Neural cell (in vitro differentiated cells): ENCODE results near the gene ZCCHC24. TPM values are rescaled to one million over a fixed set of nuclear protein-coding genes. Genes with fewer than 3 reads are reported as not detected.

Experiments used
- H2AFZ ChIP-seq: fragments of 200-600, 300-800 bp; sonication (generic), shearing (Covaris generic); 2 replicates; pipeline ENCODE4 v1.6.0; 2014; ENCODE audit warnings: low read depth, mild to moderate bottlenecking, antibody characterized with exemption, low read length, moderate library complexity
- H3F3A ChIP-seq: fragments of 200-600 bp; shearing (Covaris generic); 2 replicates; pipeline ENCODE4 v1.6.1; 2016; ENCODE audit warnings: mild to moderate bottlenecking, moderate library complexity, mixed read lengths, antibody characterized with exemption, low read length; ENCODE audit not compliant: insufficient read depth, poor library complexity, severe bottlenecking
- H3K27ac ChIP-seq: fragments of 200-600, 300-800 bp; sonication (generic), shearing (Covaris generic); 2 replicates; pipeline ENCODE4 v1.5.1; 2014; ENCODE audit warnings: mild to moderate bottlenecking, low read length, moderate library complexity
- H3K27me3 ChIP-seq: fragments of 300-800, 200-600 bp; sonication (generic), shearing (Covaris generic); 2 replicates; pipeline ENCODE4 v1.6.0; 2014; ENCODE audit warnings: mild to moderate bottlenecking, low read depth, low read length, moderate library complexity; ENCODE audit not compliant: insufficient read depth
- H3K36me3 ChIP-seq: fragments of 300-800, 200-600 bp; sonication (generic), shearing (Covaris generic); 2 replicates; pipeline ENCODE4 v1.5.1; 2014; ENCODE audit warnings: mild to moderate bottlenecking, antibody characterized with exemption, low read length, moderate library complexity; ENCODE audit not compliant: insufficient read depth
- H3K4me2 ChIP-seq: fragments of 300-800, 200-600 bp; sonication (generic), shearing (Covaris generic); 2 replicates; pipeline ENCODE4 v1.6.0; 2014; ENCODE audit warnings: mild to moderate bottlenecking, low read length
- H3K4me3 ChIP-seq: fragments of 300-800, 200-600 bp; sonication (generic), shearing (Covaris generic); 2 replicates; pipeline ENCODE4 v1.5.1; 2014; ENCODE audit warnings: mild to moderate bottlenecking, low read length, moderate library complexity
- H3K79me2 ChIP-seq: fragments of 200-600 bp; shearing (Covaris generic); replicated peaks from 2 replicates; pipeline ENCODE4 v1.6.0; 2014; ENCODE audit warnings: mild to moderate bottlenecking, low read length, moderate library complexity; ENCODE audit not compliant: insufficient read depth
- H3K9ac ChIP-seq: fragments of 300-800, 200-600 bp; sonication (generic), shearing (Covaris generic); 2 replicates; pipeline ENCODE4 v1.6.1; 2016; ENCODE audit warnings: mild to moderate bottlenecking, low read length, mixed read lengths
- H3K9me2 ChIP-seq: fragments of 200-600 bp; shearing (Covaris generic); 2 replicates; pipeline ENCODE4 v1.6.1; 2016; ENCODE audit warnings: mild to moderate bottlenecking, low read length, mixed read lengths; ENCODE audit not compliant: insufficient read depth
- H3K9me3 ChIP-seq: fragments of 200-600, 300-800 bp; sonication (generic), shearing (Covaris generic); 2 replicates; pipeline ENCODE4 v1.6.1; 2016; ENCODE audit warnings: mild to moderate bottlenecking, mixed run types, low read length, moderate library complexity, mixed read lengths
- H4K20me1 ChIP-seq: fragments of 200-600 bp; shearing (Covaris generic); 2 replicates; pipeline ENCODE4 v1.6.1; 2016; ENCODE audit warnings: mild to moderate bottlenecking, mixed run types; ENCODE audit not compliant: insufficient read depth
- EP300 ChIP-seq: fragments of 450-650 bp; conservative IDR thresholded peaks from 2 replicates; pipeline ENCODE4 v1.6.1; 2014; ENCODE audit warnings: antibody characterized with exemption, mild to moderate bottlenecking, moderate library complexity; ENCODE audit not compliant: poor library complexity, severe bottlenecking
- EZH2 ChIP-seq: fragments of 200-600, 300-800 bp; shearing (Covaris generic), sonication (generic); IDR thresholded peaks from 2 replicates; pipeline ENCODE4 v1.6.1; 2014; ENCODE audit warnings: antibody characterized with exemption, low read length, borderline replicate concordance, mild to moderate bottlenecking; ENCODE audit not compliant: insufficient read depth, poor library complexity, severe bottlenecking
- MXI1 ChIP-seq: fragments of 450-650 bp; conservative IDR thresholded peaks from 2 replicates; pipeline ENCODE4 v1.6.1; 2014; ENCODE audit warnings: antibody characterized with exemption, mild to moderate bottlenecking; ENCODE audit not compliant: poor library complexity, severe bottlenecking
- POLR2AphosphoS5 ChIP-seq: IDR thresholded peaks from 2 replicates; pipeline ENCODE4 v1.6.1; 2012
- RAD21 ChIP-seq: fragments of 450-650 bp; conservative IDR thresholded peaks from 2 replicates; pipeline ENCODE4 v1.6.1; 2014; ENCODE audit warnings: antibody characterized with exemption, mild to moderate bottlenecking, moderate library complexity
- SMC3 ChIP-seq: fragments of 450-650 bp; conservative IDR thresholded peaks from 2 replicates; pipeline ENCODE4 v1.6.1; 2014; ENCODE audit warnings: antibody characterized with exemption, mild to moderate bottlenecking, moderate library complexity; ENCODE audit not compliant: poor library complexity
- TAF1 ChIP-seq: IDR thresholded peaks from 2 replicates; pipeline ENCODE4 v1.6.1; 2012; ENCODE audit warnings: low read depth
- polyA plus RNA-seq: library from polyadenylated mRNA; depleted of rRNA; stranded (reverse); fragments of >200 nt; gene quantifications from 2 replicates; pipeline ENCODE4 v1.2.3, GENCODE V29; 2014
- TF ChIP-seq, protein P1 (sequence below): IDR thresholded peaks from 2 replicates; pipeline ENCODE4 v1.6.1; 2012; ENCODE audit warnings: borderline replicate concordance
- TF ChIP-seq, protein P2 (sequence below): fragments of 450-650 bp; IDR thresholded peaks from 2 replicates; pipeline ENCODE4 v1.5.1; 2014; ENCODE audit warnings: antibody characterized with exemption, mild to moderate bottlenecking, moderate library complexity; ENCODE audit not compliant: poor library complexity, severe bottlenecking

The ZCCHC24 gene
- polyA plus RNA-seq, 1 donor from 2014 or later: not detected

DNA sequence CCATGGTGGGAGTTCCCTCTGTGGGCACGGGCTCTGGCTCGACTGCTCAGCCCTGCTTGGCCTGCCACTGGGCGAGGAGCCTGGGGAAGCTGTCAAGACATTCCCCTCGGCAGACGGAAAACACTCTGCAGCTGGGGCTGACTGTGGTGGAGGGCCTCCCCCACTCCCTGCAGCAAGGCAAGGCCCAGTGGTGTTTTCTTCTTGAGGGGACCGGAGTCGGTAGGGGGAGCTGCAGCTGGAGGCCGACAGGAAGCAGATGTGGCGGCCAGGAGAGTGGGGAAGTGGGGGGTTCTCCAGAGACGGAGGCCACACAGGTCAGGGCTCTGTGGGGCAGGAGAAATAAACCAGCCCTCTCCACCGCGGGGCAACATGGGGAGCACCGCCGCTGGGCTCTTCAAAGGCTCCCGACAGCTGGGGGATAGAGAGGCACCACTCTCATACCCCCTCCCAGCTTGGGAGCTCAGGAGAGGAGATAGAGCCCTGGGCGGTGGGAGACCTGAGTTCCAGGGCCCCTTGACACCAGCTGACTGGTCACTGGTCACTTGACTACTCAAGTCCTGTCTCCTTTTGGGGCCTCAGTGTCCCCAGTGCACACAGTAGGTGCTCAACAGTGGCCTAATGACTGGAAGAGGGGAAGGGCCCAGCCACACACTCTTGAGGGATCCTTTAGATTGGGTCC lies 54.7 kb downstream of the ZCCHC24 start:
- Histone ChIP-seq H3K27me3 (no peaks in the 10 kb centered on the region), H3K36me3 (no peaks in the 10 kb centered on the region), H4K20me1 (no peaks in the 10 kb centered on the region), H3K4me2 (no peak overlapping the region), H3K4me3 (no peak overlapping the region), H3F3A (no peaks in the 10 kb centered on the region), H3K9ac (no peak overlapping the region), H3K79me2 (no peaks in the 10 kb centered on the region), H2AFZ (no peak overlapping the region), H3K9me2 (no peaks in the 10 kb centered on the region), H3K9me3 (no peaks in the 10 kb centered on the region), H3K27ac (no peak overlapping the region)
- TF ChIP-seq POLR2AphosphoS5 (no peak), MXI1 (no peak), EP300 (no peak), RAD21 (no peak), SMC3 (no peak), TAF1 (no peak), EZH2 (no peak)
- TF ChIP-seq, protein P1, sequence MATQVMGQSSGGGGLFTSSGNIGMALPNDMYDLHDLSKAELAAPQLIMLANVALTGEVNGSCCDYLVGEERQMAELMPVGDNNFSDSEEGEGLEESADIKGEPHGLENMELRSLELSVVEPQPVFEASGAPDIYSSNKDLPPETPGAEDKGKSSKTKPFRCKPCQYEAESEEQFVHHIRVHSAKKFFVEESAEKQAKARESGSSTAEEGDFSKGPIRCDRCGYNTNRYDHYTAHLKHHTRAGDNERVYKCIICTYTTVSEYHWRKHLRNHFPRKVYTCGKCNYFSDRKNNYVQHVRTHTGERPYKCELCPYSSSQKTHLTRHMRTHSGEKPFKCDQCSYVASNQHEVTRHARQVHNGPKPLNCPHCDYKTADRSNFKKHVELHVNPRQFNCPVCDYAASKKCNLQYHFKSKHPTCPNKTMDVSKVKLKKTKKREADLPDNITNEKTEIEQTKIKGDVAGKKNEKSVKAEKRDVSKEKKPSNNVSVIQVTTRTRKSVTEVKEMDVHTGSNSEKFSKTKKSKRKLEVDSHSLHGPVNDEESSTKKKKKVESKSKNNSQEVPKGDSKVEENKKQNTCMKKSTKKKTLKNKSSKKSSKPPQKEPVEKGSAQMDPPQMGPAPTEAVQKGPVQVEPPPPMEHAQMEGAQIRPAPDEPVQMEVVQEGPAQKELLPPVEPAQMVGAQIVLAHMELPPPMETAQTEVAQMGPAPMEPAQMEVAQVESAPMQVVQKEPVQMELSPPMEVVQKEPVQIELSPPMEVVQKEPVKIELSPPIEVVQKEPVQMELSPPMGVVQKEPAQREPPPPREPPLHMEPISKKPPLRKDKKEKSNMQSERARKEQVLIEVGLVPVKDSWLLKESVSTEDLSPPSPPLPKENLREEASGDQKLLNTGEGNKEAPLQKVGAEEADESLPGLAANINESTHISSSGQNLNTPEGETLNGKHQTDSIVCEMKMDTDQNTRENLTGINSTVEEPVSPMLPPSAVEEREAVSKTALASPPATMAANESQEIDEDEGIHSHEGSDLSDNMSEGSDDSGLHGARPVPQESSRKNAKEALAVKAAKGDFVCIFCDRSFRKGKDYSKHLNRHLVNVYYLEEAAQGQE: no peak
- TF ChIP-seq, protein P2, sequence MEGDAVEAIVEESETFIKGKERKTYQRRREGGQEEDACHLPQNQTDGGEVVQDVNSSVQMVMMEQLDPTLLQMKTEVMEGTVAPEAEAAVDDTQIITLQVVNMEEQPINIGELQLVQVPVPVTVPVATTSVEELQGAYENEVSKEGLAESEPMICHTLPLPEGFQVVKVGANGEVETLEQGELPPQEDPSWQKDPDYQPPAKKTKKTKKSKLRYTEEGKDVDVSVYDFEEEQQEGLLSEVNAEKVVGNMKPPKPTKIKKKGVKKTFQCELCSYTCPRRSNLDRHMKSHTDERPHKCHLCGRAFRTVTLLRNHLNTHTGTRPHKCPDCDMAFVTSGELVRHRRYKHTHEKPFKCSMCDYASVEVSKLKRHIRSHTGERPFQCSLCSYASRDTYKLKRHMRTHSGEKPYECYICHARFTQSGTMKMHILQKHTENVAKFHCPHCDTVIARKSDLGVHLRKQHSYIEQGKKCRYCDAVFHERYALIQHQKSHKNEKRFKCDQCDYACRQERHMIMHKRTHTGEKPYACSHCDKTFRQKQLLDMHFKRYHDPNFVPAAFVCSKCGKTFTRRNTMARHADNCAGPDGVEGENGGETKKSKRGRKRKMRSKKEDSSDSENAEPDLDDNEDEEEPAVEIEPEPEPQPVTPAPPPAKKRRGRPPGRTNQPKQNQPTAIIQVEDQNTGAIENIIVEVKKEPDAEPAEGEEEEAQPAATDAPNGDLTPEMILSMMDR: no peak

DNA sequence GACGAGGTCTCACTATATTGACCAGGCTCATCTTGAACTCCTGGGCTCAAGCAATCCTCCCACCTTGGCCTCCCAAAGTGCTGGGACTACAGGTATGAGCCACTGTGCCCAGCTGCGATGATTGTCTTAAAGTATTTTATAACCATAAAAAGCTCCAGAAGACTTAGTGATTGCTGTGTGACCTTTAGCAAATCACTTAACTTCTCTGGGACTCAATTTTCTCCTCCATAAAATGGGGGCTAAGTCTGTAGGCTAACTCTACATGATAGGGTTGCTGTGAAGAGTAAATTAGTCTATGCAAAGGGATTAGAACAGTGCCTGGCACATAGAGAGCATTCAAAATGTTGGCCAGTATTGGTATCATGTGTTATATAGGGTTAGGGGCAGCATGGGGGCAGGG lies 55.4 kb downstream of the ZCCHC24 start:
- no peaks in the 10 kb centered on the region for H3K36me3 ChIP-seq
- no peaks in the 10 kb centered on the region for H4K20me1 ChIP-seq
- H3K27ac ChIP-seq: no peak overlapping the region

More for the DNA sequence above, 55.4 kb downstream of the ZCCHC24 start:
- Histone ChIP-seq H3K9me2 (no peaks in the 10 kb centered on the region), H3F3A (no peaks in the 10 kb centered on the region), H3K9ac (no peak overlapping the region), H2AFZ (no peak overlapping the region), H3K4me2 (no peak overlapping the region), H3K79me2 (no peaks in the 10 kb centered on the region), H3K9me3 (no peaks in the 10 kb centered on the region), H3K27me3 (no peaks in the 10 kb centered on the region), H3K4me3 (no peak overlapping the region)
- TF ChIP-seq RAD21 (no peak), MXI1 (no peak)
- TF ChIP-seq, protein P2: no peak
